Upper lobe of right lung (tissue), 1 donor: ENCODE results near the gene CCDC201. TPM values are rescaled to one million over a fixed set of nuclear protein-coding genes. Genes with fewer than 3 reads are reported as not detected.
A peak's percentile ranks its signal among the peaks of the same experiment; 100 is the strongest.

ENCODE experiments used
- ATAC-seq: fragments of 200-7000 bp; cut with Tn5 transposase; one replicate; pipeline ENCODE4 v1.9.1; 2020; ENCODE audit warnings: mild to moderate bottlenecking, moderate library complexity
- DNase-seq: peaks from one replicate; pipeline ENCODE4 v3.0.0-alpha.2; 2020
- H3K27ac ChIP-seq: fragments of 200-600 bp; one replicate; pipeline ENCODE4 v1.8.0; 2022
- H3K27me3 ChIP-seq: fragments of 200-600 bp; one replicate; pipeline ENCODE4 v1.8.0; 2022; ENCODE audit warnings: mild to moderate bottlenecking
- H3K36me3 ChIP-seq: fragments of 200-600 bp; one replicate; pipeline ENCODE4 v1.8.0; 2022
- H3K4me1 ChIP-seq: fragments of 200-600 bp; one replicate; pipeline ENCODE4 v1.8.0; 2022
- H3K4me3 ChIP-seq: fragments of 200-600 bp; one replicate; pipeline ENCODE4 v1.8.0; 2022; ENCODE audit warnings: mild to moderate bottlenecking
- H3K9me3 ChIP-seq: fragments of 200-600 bp; one replicate; pipeline ENCODE4 v1.8.0; 2022
- CTCF ChIP-seq: fragments of 200-600 bp; IDR thresholded peaks from one replicate; pipeline ENCODE4 v1.8.0; 2022; ENCODE audit warnings: antibody characterized with exemption
- intact Hi-C: fragments of 100-400 bp; cut with DNase I; formaldehyde crosslinking; loops from one replicate; pipeline ENCODE4 v1.11.0; 2022
- total RNA-seq: library from RNA; stranded (reverse); fragmentation: NEBNext Ultra II Directional; extraction: Animal tissue kit (Norgen Biotek cat#: 25700); gene quantifications from one replicate; pipeline ENCODE4 v1.2.1, GENCODE V29; 2021
- donor health status: DM: no; HTN: yes; CAD: no; lungs with severe emphysema.

The CCDC201 gene
- total RNA-seq, 1 donor from 2014 or later, result not detected

- H3K27me3 ChIP-seq, result no peaks in the 10 kb centered on the region
- H3K36me3 ChIP-seq, result no peaks in the 10 kb centered on the region
- H3K4me3 ChIP-seq, result no peak overlapping the region
- ATAC-seq (no peak), DNase-seq (no peak)
- peaks cover 5% of the 10 kb centered on the region for H3K9me3 ChIP-seq
- TF ChIP-seq CTCF, result no peak
- no peak overlapping the region for H3K27ac ChIP-seq
- no peaks in the 10 kb centered on the region for H3K4me1 ChIP-seq
- intact Hi-C loops, result no loop called here
These were observed 5.7 kb upstream of the CCDC201 start for GRCh38 chr7:45878457-45879144.

DNA sequence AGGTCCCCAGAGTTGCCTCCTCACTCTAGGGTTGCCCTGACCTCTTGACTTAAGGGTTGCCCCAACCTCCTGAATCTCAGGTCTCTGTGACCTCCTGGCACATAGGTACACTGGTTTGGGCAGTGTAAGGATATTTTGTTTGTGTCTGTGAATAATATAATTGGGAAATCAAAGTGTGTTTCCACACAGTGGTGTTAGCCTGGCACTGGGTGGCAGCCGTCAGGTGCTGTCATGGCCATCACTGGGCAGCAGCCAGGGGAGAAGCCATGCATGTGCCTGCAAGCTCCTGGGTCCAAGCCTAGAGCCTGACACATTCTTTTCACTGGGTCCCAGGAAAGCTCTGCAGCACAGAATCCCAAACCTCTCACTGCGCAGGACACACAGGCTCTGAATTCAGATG is 3.6 kb upstream of the CCDC201 start:
- DNase-seq (no peak), ATAC-seq (no peak)
- intact Hi-C loops, result no loop called here
- no peaks in the 10 kb centered on the region for H3K36me3 ChIP-seq
- no peak for TF ChIP-seq CTCF
- H3K9me3 ChIP-seq, result peaks cover 5% of the 10 kb centered on the region
- no peak overlapping the region for H3K4me3 ChIP-seq
- no peaks in the 10 kb centered on the region for H3K27me3 ChIP-seq
- no peaks in the 10 kb centered on the region for H3K4me1 ChIP-seq
- no peak overlapping the region for H3K27ac ChIP-seq

GRCh38 chr7:45874408-45875131 is 1.7 kb upstream of the CCDC201 start:
- Histone ChIP-seq H3K4me3 (no peak overlapping the region), H3K9me3 (peaks cover 5% of the 10 kb centered on the region), H3K27ac (no peak overlapping the region), H3K36me3 (no peaks in the 10 kb centered on the region), H3K27me3 (no peaks in the 10 kb centered on the region), H3K4me1 (no peaks in the 10 kb centered on the region)
- ATAC-seq (no peak), DNase-seq (no peak)
- intact Hi-C loops, result no loop called here
- no peak for TF ChIP-seq CTCF

DNA sequence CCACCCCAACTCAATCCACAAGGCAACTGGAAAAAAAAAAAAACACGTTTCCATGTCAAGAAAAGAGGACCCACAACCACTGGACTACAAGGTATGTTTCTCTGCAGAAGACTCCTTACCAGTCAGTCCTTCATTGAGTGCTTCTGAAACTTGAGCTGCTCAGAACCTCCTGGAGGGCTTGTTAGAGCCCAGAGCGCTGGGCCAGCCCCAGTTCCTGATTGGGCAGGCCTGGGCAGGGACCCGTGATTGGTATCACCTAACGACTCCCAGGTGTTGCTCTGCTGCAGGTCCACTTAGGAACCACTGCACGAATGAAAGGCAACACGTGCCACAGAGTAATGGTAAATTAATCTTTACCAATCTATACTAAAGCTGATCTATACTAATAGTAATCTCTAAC is 473 bp upstream of the CCDC201 start:
- ATAC-seq (no peak), DNase-seq (no peak)
- H3K4me3 ChIP-seq, result no peak overlapping the region
- no peaks in the 10 kb centered on the region for H3K27me3 ChIP-seq
- H3K9me3 ChIP-seq, result peaks cover 2% of the 10 kb centered on the region
- no peaks in the 10 kb centered on the region for H3K36me3 ChIP-seq
- intact Hi-C loops, result no loop called here
- H3K27ac ChIP-seq, result no peak overlapping the region
- no peaks in the 10 kb centered on the region for H3K4me1 ChIP-seq
- TF ChIP-seq CTCF, result no peak

GRCh38 chr7:45872116-45873034 is 507 bp downstream of the CCDC201 start:
- peak; percentile 35 for TF ChIP-seq CTCF
- Histone ChIP-seq H3K4me1 (no peaks in the 10 kb centered on the region), H3K9me3 (no peaks in the 10 kb centered on the region), H3K27me3 (no peaks in the 10 kb centered on the region), H3K27ac (no peak overlapping the region), H3K36me3 (no peaks in the 10 kb centered on the region), H3K4me3 (no peak overlapping the region)
- intact Hi-C loops, result no loop called here
- ATAC-seq (peak; percentile 21), DNase-seq (no peak)
